ENCODE measurements around the gene PTPRT. TPM values are rescaled to one million over a fixed set of nuclear protein-coding genes. Genes with fewer than 3 reads are reported as not detected.

Gene PTPRT
- total and polyA plus RNA-seq, 2 experiments from 2014 or later, result not detected

- TF ChIP-seq ZNF462 (CRISPR knock-in tag; IDR thresholded peaks at IDR 0.05), result no peak
- TF ChIP-seq NANOG (IDR thresholded peaks at IDR 0.05; ENCODE audit: borderline replicate concordance), result no peak
- TF ChIP-seq EZH2 (IDR thresholded peaks at IDR 0.05; ENCODE audit: low read depth, unreplicated experiment), result no peak
- no peak for TF ChIP-seq JUNB (IDR thresholded peaks at IDR 0.05; ENCODE audit: unreplicated experiment)
- TF ChIP-seq STAT1 (IDR thresholded peaks at IDR 0.05; ENCODE audit: unreplicated experiment), result no peak
Measured at GRCh38 chr20:42095221-42095620, 1094.5 kb downstream of the PTPRT start (continued).

DNA sequence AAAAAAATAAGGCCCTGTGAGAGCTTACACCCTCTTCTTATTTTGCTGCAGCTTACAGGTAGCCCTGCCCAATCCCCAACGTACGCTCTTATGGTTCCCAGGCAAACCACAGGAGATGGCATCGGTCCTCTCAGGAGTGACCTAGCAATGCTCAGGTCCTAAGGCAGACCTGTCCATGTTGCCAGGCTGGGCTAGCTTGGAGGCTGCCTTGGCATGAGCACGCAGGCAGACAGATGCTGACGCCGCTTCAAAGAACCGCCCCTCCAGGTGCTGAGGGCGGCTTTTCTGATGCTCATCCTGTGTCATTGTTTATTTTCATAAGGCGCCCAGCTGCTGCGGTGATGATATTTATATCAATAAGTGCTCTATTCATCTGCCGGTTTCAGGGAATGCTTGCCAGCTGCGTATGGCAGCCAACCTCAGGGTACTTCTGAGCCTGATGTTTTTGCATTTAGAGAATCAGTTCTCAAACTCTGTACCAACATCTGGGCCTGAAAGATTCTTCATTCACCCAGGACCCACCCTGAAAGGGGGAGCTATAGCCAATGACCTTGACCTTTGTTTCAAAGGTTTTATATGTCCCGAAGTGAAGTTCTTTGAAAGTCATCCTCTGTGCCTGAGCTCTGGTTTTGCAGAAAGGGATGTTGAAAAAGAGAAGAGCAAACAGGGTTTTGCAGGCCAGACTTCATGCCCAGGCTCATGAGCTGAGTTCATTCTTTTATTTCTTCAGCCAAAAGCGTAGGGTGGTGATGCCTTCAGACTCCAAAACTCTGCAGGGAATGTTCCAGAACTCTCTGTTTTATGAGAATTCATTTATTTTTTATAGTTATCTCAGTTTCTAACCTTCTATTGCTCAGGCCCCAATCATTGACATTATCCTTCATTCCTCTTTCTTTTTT lies 1095.9 kb downstream of the PTPRT start:
- Mint-ChIP-seq H3K27me3 (ENCODE audit: insufficient read depth, low read depth, poor library complexity) (peaks cover 8% of the 10 kb centered on the region), H3K36me3 (ENCODE audit: low read depth) (peaks cover 48% of the 10 kb centered on the region), H3K4me3 (no peak overlapping the region), H3K4me1 (no peaks in the 10 kb centered on the region), H3K27ac (no peak overlapping the region), H3K9me3 (peaks cover 98% of the 10 kb centered on the region)
- no peak for DNase-seq (ENCODE audit: low spot score)
- ATAC-seq, result no peak
- H3K36me3 ChIP-seq (ENCODE audit: insufficient read depth), result peaks cover 4% of the 10 kb centered on the region; the same call in 1 of the 2 replicates
- no peak overlapping the region for H2AFZ ChIP-seq
- H3K27ac ChIP-seq (ENCODE audit: low read depth), result no peak overlapping the region
- H3K4me2 ChIP-seq, result no peak overlapping the region
- H3F3A ChIP-seq (replicated peaks; ENCODE audit: low read depth), result no peaks in the 10 kb centered on the region
- H3K4me3 ChIP-seq, result no peak overlapping the region
- no peaks in the 10 kb centered on the region for H4K20me1 ChIP-seq (replicated peaks; ENCODE audit: insufficient read depth)
- H3K9me2 ChIP-seq (ENCODE audit: insufficient read depth), result no peaks in the 10 kb centered on the region
- no peaks in the 10 kb centered on the region for H3K27me3 ChIP-seq (ENCODE audit: insufficient read depth)
- H3K4me1 ChIP-seq (ENCODE audit: insufficient read depth), result no peaks in the 10 kb centered on the region
- H3K79me2 ChIP-seq (replicated peaks; ENCODE audit: insufficient read depth), result no peaks in the 10 kb centered on the region
- TF ChIP-seq, protein P1, sequence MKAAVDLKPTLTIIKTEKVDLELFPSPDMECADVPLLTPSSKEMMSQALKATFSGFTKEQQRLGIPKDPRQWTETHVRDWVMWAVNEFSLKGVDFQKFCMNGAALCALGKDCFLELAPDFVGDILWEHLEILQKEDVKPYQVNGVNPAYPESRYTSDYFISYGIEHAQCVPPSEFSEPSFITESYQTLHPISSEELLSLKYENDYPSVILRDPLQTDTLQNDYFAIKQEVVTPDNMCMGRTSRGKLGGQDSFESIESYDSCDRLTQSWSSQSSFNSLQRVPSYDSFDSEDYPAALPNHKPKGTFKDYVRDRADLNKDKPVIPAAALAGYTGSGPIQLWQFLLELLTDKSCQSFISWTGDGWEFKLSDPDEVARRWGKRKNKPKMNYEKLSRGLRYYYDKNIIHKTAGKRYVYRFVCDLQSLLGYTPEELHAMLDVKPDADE (IDR thresholded peaks at IDR 0.05), result no peak
- TF ChIP-seq POLR2AphosphoS5 (IDR thresholded peaks at IDR 0.05; ENCODE audit: low read depth) (no peak), STAT1 (IDR thresholded peaks at IDR 0.05; ENCODE audit: unreplicated experiment) (no peak), ZNF462 (CRISPR knock-in tag; IDR thresholded peaks at IDR 0.05) (no peak)
